K562 (cell line): ENCODE measurements around the gene SLC10A2.

Experiments
- EZH2 ChIP-seq: IDR thresholded peaks from 2 replicates; pipeline ENCODE4 v1.6.1; 2012; ENCODE audit warnings: low read depth, mild to moderate bottlenecking, inconsistent platforms, low read length, borderline replicate concordance
- SIN3A ChIP-seq, 2 experiments: fragments of 150-350 bp in 1 of 2; IDR thresholded peaks; 2 replicates each; pipeline ENCODE4 v1.6.1; 2011 to 2016; ENCODE audit warnings: borderline replicate concordance in 2 of 2, low read depth in 2 of 2, low read length in 2 of 2, mild to moderate bottlenecking in 2 of 2, moderate library complexity in 2 of 2; ENCODE audit not compliant: control insufficient read depth in 1 of 2
- ZNF699 ChIP-seq: fragments of 250-450 bp; sonication (Bioruptor Pico); IDR thresholded peaks from 2 replicates; pipeline ENCODE4 v1.8.0; 2021; ENCODE audit warnings: mild to moderate bottlenecking, moderate library complexity; ENCODE audit not compliant: insufficient replicate concordance
- TF ChIP-seq, protein P1 (sequence below): fragments of 450-650 bp; IDR thresholded peaks from 2 replicates; pipeline ENCODE4 v1.6.1; 2016; ENCODE audit warnings: mild to moderate bottlenecking
- TF ChIP-seq, protein P2 (sequence below): sonication (generic); formaldehyde crosslinking; IDR thresholded peaks from 2 replicates; pipeline ENCODE4 v1.8.1; 2023; ENCODE audit warnings: mild to moderate bottlenecking, missing genetic modification reagents

DNA sequence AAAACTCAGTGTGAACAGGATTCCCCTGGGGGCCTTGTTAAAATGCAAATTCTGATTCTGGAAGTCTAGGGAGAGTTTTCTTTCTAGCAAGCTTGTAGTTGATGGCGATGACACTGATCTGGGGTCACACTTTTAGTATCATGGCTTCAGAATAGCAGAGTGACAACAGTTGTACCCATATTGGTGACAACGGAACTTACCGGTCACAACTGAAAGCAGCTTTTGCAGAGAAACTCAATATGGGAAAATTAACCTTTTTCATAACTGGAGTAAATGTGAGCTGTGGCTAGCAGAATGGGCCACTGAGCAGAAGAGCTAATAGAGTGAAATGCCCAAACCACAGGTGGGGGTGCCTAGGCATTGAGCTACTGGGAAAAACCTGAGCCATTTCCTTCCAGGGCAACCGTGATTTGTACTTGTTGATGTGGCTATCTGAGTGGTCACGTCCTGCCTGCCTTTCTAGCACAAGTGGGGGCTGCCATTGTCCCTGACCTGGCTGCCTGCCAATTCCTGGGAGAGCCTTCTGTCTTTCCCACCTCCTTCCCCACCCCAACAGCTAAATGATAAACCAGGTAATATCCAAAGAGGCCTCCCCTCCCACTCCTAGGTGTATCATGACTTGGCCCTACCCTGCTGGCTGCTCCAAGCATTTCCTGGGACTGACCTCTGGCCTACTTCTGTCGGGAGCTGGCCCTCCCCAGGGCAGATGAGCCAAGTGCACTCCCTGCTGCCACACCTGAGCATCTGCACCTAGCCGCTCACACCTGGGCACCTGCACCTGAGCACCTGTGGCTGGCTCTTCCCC lies 1.7 kb upstream of the SLC10A2 start:
- TF ChIP-seq, protein P1, sequence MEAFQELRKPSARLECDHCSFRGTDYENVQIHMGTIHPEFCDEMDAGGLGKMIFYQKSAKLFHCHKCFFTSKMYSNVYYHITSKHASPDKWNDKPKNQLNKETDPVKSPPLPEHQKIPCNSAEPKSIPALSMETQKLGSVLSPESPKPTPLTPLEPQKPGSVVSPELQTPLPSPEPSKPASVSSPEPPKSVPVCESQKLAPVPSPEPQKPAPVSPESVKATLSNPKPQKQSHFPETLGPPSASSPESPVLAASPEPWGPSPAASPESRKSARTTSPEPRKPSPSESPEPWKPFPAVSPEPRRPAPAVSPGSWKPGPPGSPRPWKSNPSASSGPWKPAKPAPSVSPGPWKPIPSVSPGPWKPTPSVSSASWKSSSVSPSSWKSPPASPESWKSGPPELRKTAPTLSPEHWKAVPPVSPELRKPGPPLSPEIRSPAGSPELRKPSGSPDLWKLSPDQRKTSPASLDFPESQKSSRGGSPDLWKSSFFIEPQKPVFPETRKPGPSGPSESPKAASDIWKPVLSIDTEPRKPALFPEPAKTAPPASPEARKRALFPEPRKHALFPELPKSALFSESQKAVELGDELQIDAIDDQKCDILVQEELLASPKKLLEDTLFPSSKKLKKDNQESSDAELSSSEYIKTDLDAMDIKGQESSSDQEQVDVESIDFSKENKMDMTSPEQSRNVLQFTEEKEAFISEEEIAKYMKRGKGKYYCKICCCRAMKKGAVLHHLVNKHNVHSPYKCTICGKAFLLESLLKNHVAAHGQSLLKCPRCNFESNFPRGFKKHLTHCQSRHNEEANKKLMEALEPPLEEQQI: no peak
- TF ChIP-seq, protein P2, sequence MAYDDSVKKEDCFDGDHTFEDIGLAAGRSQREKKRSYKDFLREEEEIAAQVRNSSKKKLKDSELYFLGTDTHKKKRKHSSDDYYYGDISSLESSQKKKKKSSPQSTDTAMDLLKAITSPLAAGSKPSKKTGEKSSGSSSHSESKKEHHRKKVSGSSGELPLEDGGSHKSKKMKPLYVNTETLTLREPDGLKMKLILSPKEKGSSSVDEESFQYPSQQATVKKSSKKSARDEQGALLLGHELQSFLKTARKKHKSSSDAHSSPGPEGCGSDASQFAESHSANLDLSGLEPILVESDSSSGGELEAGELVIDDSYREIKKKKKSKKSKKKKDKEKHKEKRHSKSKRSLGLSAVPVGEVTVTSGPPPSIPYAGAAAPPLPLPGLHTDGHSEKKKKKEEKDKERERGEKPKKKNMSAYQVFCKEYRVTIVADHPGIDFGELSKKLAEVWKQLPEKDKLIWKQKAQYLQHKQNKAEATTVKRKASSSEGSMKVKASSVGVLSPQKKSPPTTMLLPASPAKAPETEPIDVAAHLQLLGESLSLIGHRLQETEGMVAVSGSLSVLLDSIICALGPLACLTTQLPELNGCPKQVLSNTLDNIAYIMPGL (CRISPR knock-in tag): no peak
- TF ChIP-seq SIN3A (IDR thresholded peaks at IDR 0.05; ENCODE audit: borderline replicate concordance in 2 of 2, control insufficient read depth in 1 of 2, low read depth in 2 of 2, low read length in 2 of 2) (no peak), EZH2 (no peak), ZNF699 (no peak)
